GM23338 (cell line): Measurements from ENCODE around the gene DUOX1.

Experiments used
- CTCF ChIP-seq, 2 experiments: fragments of 200-600 bp in 1 of 2; sonication (generic) in 1 of 2; conservative IDR thresholded peaks; 2 replicates each; pipeline versions ENCODE4 v1.5.1 to v1.6.1; 2016 to 2017; ENCODE audit warnings: antibody characterized with exemption in 2 of 2, low read depth in 2 of 2, mild to moderate bottlenecking in 2 of 2, moderate library complexity in 1 of 2
- EZH2 ChIP-seq: fragments of 200-600 bp; sonication (generic); IDR thresholded peaks from one replicate; pipeline ENCODE4 v1.8.0; 2017; ENCODE audit warnings: antibody characterized with exemption, mild to moderate bottlenecking, low read depth; ENCODE audit not compliant: unreplicated experiment
- POLR2AphosphoS5 ChIP-seq: IDR thresholded peaks from 2 replicates; pipeline ENCODE4 v1.6.1; 2016; ENCODE audit warnings: antibody characterized with exemption, low read depth
- REST ChIP-seq: IDR thresholded peaks from one replicate; pipeline ENCODE4 v1.6.1; 2018; ENCODE audit warnings: antibody characterized with exemption; ENCODE audit not compliant: unreplicated experiment

GRCh38 chr15:45171912-45172311 is 42.1 kb downstream of the DUOX1 start:
- TF ChIP-seq POLR2AphosphoS5 (no peak), CTCF (conservative IDR thresholded peaks at IDR 0.05; ENCODE audit: low read depth in 2 of 2) (no peak), EZH2 (no peak), REST (no peak)
